CD14-positive monocyte (primary cell): ENCODE results near the gene SPRY4. TPM values are rescaled to one million over a fixed set of nuclear protein-coding genes. Genes with fewer than 3 reads are reported as not detected.

Experiments used
- DNase-seq, 3 donors: peaks; one replicate each; pipeline ENCODE4 v3.0.0-alpha.2; 2011 to 2022
- H2AFZ ChIP-seq: 2 replicates; pipeline ENCODE4 v1.6.0; 2012; ENCODE audit warnings: mild to moderate bottlenecking, low read depth, low read length, inconsistent platforms; ENCODE audit not compliant: insufficient read depth, poor library complexity, severe bottlenecking
- H3K27ac ChIP-seq, 2 donors: 1 replicate in 1 of 2; 2 replicates in 1 of 2; pipeline ENCODE4 v1.5.1; 2012 to 2013; ENCODE audit warnings: low read length in 2 of 2, control low read depth in 1 of 2, inconsistent platforms in 1 of 2, low read depth in 1 of 2, mild to moderate bottlenecking in 1 of 2
- H3K27me3 ChIP-seq, 2 donors: one replicate each; pipeline versions ENCODE4 v1.6.0 to v1.6.1; 2011 to 2013; ENCODE audit warnings: low read length in 2 of 2; ENCODE audit not compliant: control insufficient read depth in 2 of 2, insufficient read depth in 2 of 2
- H3K36me3 ChIP-seq, 2 donors: replicated peaks in 1 of 2; 1 replicate in 1 of 2; 2 replicates in 1 of 2; pipeline versions ENCODE4 v1.5.1 to v1.6.1; 2012 to 2013; ENCODE audit warnings: low read length in 2 of 2, control low read depth in 1 of 2, inconsistent platforms in 1 of 2, mild to moderate bottlenecking in 1 of 2; ENCODE audit not compliant: insufficient read depth in 2 of 2, control insufficient read depth in 1 of 2
- H3K4me1 ChIP-seq, 2 donors: 1 replicate in 1 of 2; 2 replicates in 1 of 2; pipeline versions ENCODE4 v1.5.1 to v1.6.1; 2012 to 2013; ENCODE audit warnings: low read length in 2 of 2, control low read depth in 1 of 2, inconsistent platforms in 1 of 2, mild to moderate bottlenecking in 1 of 2, moderate library complexity in 1 of 2; ENCODE audit not compliant: insufficient read depth in 2 of 2, control insufficient read depth in 1 of 2
- H3K4me2 ChIP-seq: replicated peaks from 2 replicates; pipeline ENCODE3; 2012; ENCODE audit warnings: low read length, moderate library complexity, mild to moderate bottlenecking; ENCODE audit not compliant: poor library complexity, severe bottlenecking; ENCODE audit errors: extremely low read depth
- H3K4me3 ChIP-seq, 3 experiments: fragments of 200-600 bp in 1 of 3; sonication (generic) in 1 of 3; replicated peaks in 1 of 3; 1 replicate in 2 of 3; 2 replicates in 1 of 3; pipeline ENCODE4 v1.5.1; 2011 to 2013; ENCODE audit warnings: low read length in 3 of 3, mild to moderate bottlenecking in 3 of 3, control low read depth in 2 of 3, low read depth in 2 of 3, inconsistent platforms in 1 of 3, moderate library complexity in 1 of 3
- H3K79me2 ChIP-seq: 2 replicates; pipeline ENCODE4 v1.6.0; 2012; ENCODE audit warnings: mild to moderate bottlenecking, control low read depth, inconsistent platforms, low read length, moderate library complexity; ENCODE audit not compliant: insufficient read depth
- H3K9ac ChIP-seq: 2 replicates; pipeline ENCODE4 v1.6.0; 2017; ENCODE audit warnings: low read length, mild to moderate bottlenecking; ENCODE audit not compliant: insufficient read depth, poor library complexity, severe bottlenecking
- H3K9me3 ChIP-seq, 2 donors: replicated peaks in 1 of 2; 1 replicate in 1 of 2; 2 replicates in 1 of 2; pipeline versions ENCODE4 v1.5.1 to v1.6.1; 2012 to 2013; ENCODE audit warnings: low read length in 2 of 2, control low read depth in 1 of 2; ENCODE audit not compliant: control insufficient read depth in 1 of 2, insufficient read depth in 1 of 2
- H4K20me1 ChIP-seq: 2 replicates; pipeline ENCODE4 v1.6.0; 2012; ENCODE audit warnings: mild to moderate bottlenecking, low read length, control low read depth, moderate library complexity; ENCODE audit not compliant: insufficient read depth
- H3K27ac Mint-ChIP-seq, 7 donors: one replicate each; pipeline ENCODE4 v1.8.0; 2020; ENCODE audit warnings: mild to moderate bottlenecking in 7 of 7, mixed read lengths in 7 of 7, moderate library complexity in 6 of 7, inconsistent platforms in 2 of 7
- H3K27me3 Mint-ChIP-seq, 3 donors: one replicate each; pipeline ENCODE4 v1.8.0; 2021 to 2022; ENCODE audit warnings: low read depth in 3 of 3, mild to moderate bottlenecking in 3 of 3, mixed read lengths in 3 of 3, moderate library complexity in 3 of 3, inconsistent platforms in 1 of 3
- H3K36me3 Mint-ChIP-seq, 2 donors: one replicate each; pipeline ENCODE4 v1.8.0; 2020; ENCODE audit warnings: mixed read lengths in 2 of 2, inconsistent platforms in 1 of 2, mild to moderate bottlenecking in 1 of 2
- H3K4me1 Mint-ChIP-seq: one replicate; pipeline ENCODE4 v1.8.0; 2020; ENCODE audit warnings: mild to moderate bottlenecking, mixed read lengths
- H3K4me3 Mint-ChIP-seq, 2 donors: one replicate each; pipeline ENCODE4 v1.8.0; 2020; ENCODE audit warnings: mild to moderate bottlenecking in 2 of 2, mixed read lengths in 2 of 2, moderate library complexity in 1 of 2
- H3K9me3 Mint-ChIP-seq, 7 donors: one replicate each; pipeline ENCODE4 v1.8.0; 2020 to 2022; ENCODE audit warnings: mixed read lengths in 7 of 7, mild to moderate bottlenecking in 6 of 7, moderate library complexity in 6 of 7, inconsistent platforms in 2 of 7
- CTCF ChIP-seq: fragments of 200-600 bp; IDR thresholded peaks from one replicate; pipeline ENCODE4 v1.8.0; 2022; ENCODE audit warnings: antibody characterized with exemption, mild to moderate bottlenecking
- WGBS: methylation state at CpG from one replicate; pipeline ENCODE4 v1.1.5; 2013; ENCODE audit warnings: missing lambda C conversion rate; ENCODE audit not compliant: insufficient coverage; 5-methylcytosine and 5-hydroxymethylcytosine counted together
- intact Hi-C, 2 donors: fragments of 100-400 bp; cut with micrococcal nuclease; formaldehyde crosslinking; loops; one replicate each; pipeline versions ENCODE4 v1.15.0 to v1.15.1; 2023
- polyA plus RNA-seq, 3 donors: library from polyadenylated mRNA; depleted of rRNA in 1 of 3; unstranded in 2 of 3; stranded (reverse) in 1 of 3; fragments of 300-500 nt in 2 of 3; fragments of >200 nt in 1 of 3; fragmentation: Illumina TruSeq in 2 of 3; gene quantifications; 1 replicate in 2 of 3; 2 replicates in 1 of 3; pipeline ENCODE4 v1.2.3, GENCODE V29; 2012 to 2021

SPRY4 gene
- polyA plus RNA-seq, 3 donors, result not detected

GRCh38 chr5:142322403-142322746, 2.4 kb downstream of the SPRY4 start:
- Histone ChIP-seq H3K4me1 (peaks cover 25 to 36% of the 10 kb centered on the region in 2 donors), H3K4me2 (no peak overlapping the region), H3K27me3 (peaks cover 54 to 86% of the 10 kb centered on the region in 2 donors), H4K20me1 (peaks cover 6% of the 10 kb centered on the region), H3K27ac (no peak overlapping the region), H3K36me3 (no peaks in the 10 kb centered on the region), H3K4me3 (no peak overlapping the region), H3K9me3 (peaks cover 2 to 31% of the 10 kb centered on the region in 2 donors), H3K79me2 (no peaks in the 10 kb centered on the region), H3K9ac (no peak overlapping the region), H2AFZ (no peak overlapping the region)
- Mint-ChIP-seq H3K36me3 (peaks cover 3 to 4% of the 10 kb centered on the region in 2 donors), H3K9me3 (peaks cover 0 to 28% (median 9%) of the 10 kb centered on the region in 7 donors), H3K27ac (no peak overlapping the region), H3K4me3 (peak overlapping the region in 1 of 2 donors; percentile 87), H3K4me1 (peaks cover 43% of the 10 kb centered on the region), H3K27me3 (peaks cover 79 to 89% (median 86%) of the 10 kb centered on the region in 3 donors)
- DNase-seq, result no peak
- no peak for TF ChIP-seq CTCF
- intact Hi-C loops, result no loop called here
- no CpG with 5 or more reads among the region's 5 CpGs for WGBS

- Histone ChIP-seq H3K9me3 (peaks cover 2 to 17% of the 10 kb centered on the region in 2 donors), H3K4me3 (no peak overlapping the region), H3K27ac (no peak overlapping the region), H3K79me2 (no peaks in the 10 kb centered on the region), H3K4me1 (peaks cover 25 to 34% of the 10 kb centered on the region in 2 donors), H3K27me3 (peaks cover 48 to 86% of the 10 kb centered on the region in 2 donors), H4K20me1 (no peaks in the 10 kb centered on the region), H2AFZ (no peak overlapping the region), H3K4me2 (no peak overlapping the region), H3K9ac (no peak overlapping the region), H3K36me3 (no peaks in the 10 kb centered on the region)
- intact Hi-C loops, result no loop called here
- Mint-ChIP-seq H3K4me1 (peaks cover 44% of the 10 kb centered on the region), H3K27me3 (peaks cover 72 to 87% (median 74%) of the 10 kb centered on the region in 3 donors), H3K9me3 (peaks cover 0 to 18% (median 7%) of the 10 kb centered on the region in 7 donors), H3K4me3 (peak overlapping the region in 1 of 2 donors; percentile 12), H3K27ac (no peak overlapping the region), H3K36me3 (peaks cover 3% of the 10 kb centered on the region in 2 donors)
- WGBS, result 19% methylated on average over 7 of the region's 8 CpGs
- DNase-seq, result no peak
- no peak for TF ChIP-seq CTCF
Measured at GRCh38 chr5:142320851-142321560, 3.8 kb downstream of the SPRY4 start.
